Stimulated activated CD4-positive, alpha-beta T cell treated with anti-CD3 and anti-CD28 coated beads, Interleukin-4, amount 100 ng/mL, for 48 hours (primary cell): ENCODE results near the gene VRTN.
"Not testable (repeated sequence)": the region's sequence is repeated elsewhere in the genome, so short reads cannot be mapped to it uniquely, and the experiment has no call there.

ENCODE experiments used
- DNase-seq, 2 donors: peaks; one replicate each; pipeline ENCODE4 v3.0.0-alpha.2; 2020; ENCODE audit warnings: low read depth in 2 of 2

The VRTN gene

GRCh38 chr14:74348735-74349463 is 628 bp downstream of the VRTN start:
- DNase-seq: no peak

GRCh38 chr14:74349757-74350156 is 1.5 kb downstream of the VRTN start:
- DNase-seq: no peak

GRCh38 chr14:74350211-74350927 is 2.1 kb downstream of the VRTN start:
- DNase-seq: no peak

- no peak for DNase-seq
These were observed 2.7 kb downstream of the VRTN start for GRCh38 chr14:74350928-74351323.

- no peak for DNase-seq
These were observed 8.8 kb downstream of the VRTN start for GRCh38 chr14:74356892-74357575.

- DNase-seq: no peak
These were observed 9.3 kb downstream of the VRTN start for GRCh38 chr14:74357585-74357984.

GRCh38 chr14:74358176-74358829 is 10.0 kb downstream of the VRTN start:
- no peak for DNase-seq

- DNase-seq: no peak
These were observed 11.9 kb downstream of the VRTN start for GRCh38 chr14:74360163-74360562.

GRCh38 chr14:74362361-74362915 is 14.2 kb downstream of the VRTN start:
- DNase-seq: peak; percentile 48 to 57

- DNase-seq: no peak
These were observed 16.1 kb downstream of the VRTN start for GRCh38 chr14:74364271-74364880.

GRCh38 chr14:74368026-74368425 is 19.8 kb downstream of the VRTN start:
- DNase-seq: no peak

- DNase-seq: no peak
These were observed 20.2 kb downstream of the VRTN start for GRCh38 chr14:74368441-74368840.

- DNase-seq: no peak
These were observed 29.9 kb downstream of the VRTN start for GRCh38 chr14:74377976-74378690.

- no peak for DNase-seq
These were observed 31.9 kb downstream of the VRTN start for GRCh38 chr14:74380172-74380571.

- no peak for DNase-seq
These were observed 32.6 kb downstream of the VRTN start for GRCh38 chr14:74380845-74381244.

- not testable (repeated sequence) for DNase-seq
These were observed 33.3 kb downstream of the VRTN start for GRCh38 chr14:74381571-74381970.

GRCh38 chr14:74382231-74382630 is 34.0 kb downstream of the VRTN start:
- no peak for DNase-seq

- no peak for DNase-seq
These were observed 41.7 kb downstream of the VRTN start for GRCh38 chr14:74389980-74390379.

GRCh38 chr14:74390505-74390904 is 42.2 kb downstream of the VRTN start:
- DNase-seq: not testable (repeated sequence)

- no peak for DNase-seq
These were observed 43.2 kb downstream of the VRTN start for GRCh38 chr14:74391479-74391878.
